CD14-positive monocyte (primary cell): ENCODE data around the gene BMERB1. TPM values are rescaled to one million over a fixed set of nuclear protein-coding genes. Genes with fewer than 3 reads are reported as not detected.

ENCODE experiments used
- DNase-seq, 3 donors: peaks; one replicate each; pipeline ENCODE4 v3.0.0-alpha.2; 2011 to 2022
- H2AFZ ChIP-seq: 2 replicates; pipeline ENCODE4 v1.6.0; 2012; ENCODE audit warnings: mild to moderate bottlenecking, low read depth, low read length, inconsistent platforms; ENCODE audit not compliant: insufficient read depth, poor library complexity, severe bottlenecking
- H3K27ac ChIP-seq, 2 donors: 1 replicate in 1 of 2; 2 replicates in 1 of 2; pipeline ENCODE4 v1.5.1; 2012 to 2013; ENCODE audit warnings: low read length in 2 of 2, control low read depth in 1 of 2, inconsistent platforms in 1 of 2, low read depth in 1 of 2, mild to moderate bottlenecking in 1 of 2
- H3K27me3 ChIP-seq, 2 donors: one replicate each; pipeline versions ENCODE4 v1.6.0 to v1.6.1; 2011 to 2013; ENCODE audit warnings: low read length in 2 of 2; ENCODE audit not compliant: control insufficient read depth in 2 of 2, insufficient read depth in 2 of 2
- H3K36me3 ChIP-seq, 2 donors: replicated peaks in 1 of 2; 1 replicate in 1 of 2; 2 replicates in 1 of 2; pipeline versions ENCODE4 v1.5.1 to v1.6.1; 2012 to 2013; ENCODE audit warnings: low read length in 2 of 2, control low read depth in 1 of 2, inconsistent platforms in 1 of 2, mild to moderate bottlenecking in 1 of 2; ENCODE audit not compliant: insufficient read depth in 2 of 2, control insufficient read depth in 1 of 2
- H3K4me1 ChIP-seq, 2 donors: 1 replicate in 1 of 2; 2 replicates in 1 of 2; pipeline versions ENCODE4 v1.5.1 to v1.6.1; 2012 to 2013; ENCODE audit warnings: low read length in 2 of 2, control low read depth in 1 of 2, inconsistent platforms in 1 of 2, mild to moderate bottlenecking in 1 of 2, moderate library complexity in 1 of 2; ENCODE audit not compliant: insufficient read depth in 2 of 2, control insufficient read depth in 1 of 2
- H3K4me2 ChIP-seq: replicated peaks from 2 replicates; pipeline ENCODE3; 2012; ENCODE audit warnings: low read length, moderate library complexity, mild to moderate bottlenecking; ENCODE audit not compliant: poor library complexity, severe bottlenecking; ENCODE audit errors: extremely low read depth
- H3K4me3 ChIP-seq, 3 experiments: fragments of 200-600 bp in 1 of 3; sonication (generic) in 1 of 3; replicated peaks in 1 of 3; 1 replicate in 2 of 3; 2 replicates in 1 of 3; pipeline ENCODE4 v1.5.1; 2011 to 2013; ENCODE audit warnings: low read length in 3 of 3, mild to moderate bottlenecking in 3 of 3, control low read depth in 2 of 3, low read depth in 2 of 3, inconsistent platforms in 1 of 3, moderate library complexity in 1 of 3
- H3K79me2 ChIP-seq: 2 replicates; pipeline ENCODE4 v1.6.0; 2012; ENCODE audit warnings: mild to moderate bottlenecking, control low read depth, inconsistent platforms, low read length, moderate library complexity; ENCODE audit not compliant: insufficient read depth
- H3K9ac ChIP-seq: 2 replicates; pipeline ENCODE4 v1.6.0; 2017; ENCODE audit warnings: low read length, mild to moderate bottlenecking; ENCODE audit not compliant: insufficient read depth, poor library complexity, severe bottlenecking
- H3K9me3 ChIP-seq, 2 donors: replicated peaks in 1 of 2; 1 replicate in 1 of 2; 2 replicates in 1 of 2; pipeline versions ENCODE4 v1.5.1 to v1.6.1; 2012 to 2013; ENCODE audit warnings: low read length in 2 of 2, control low read depth in 1 of 2; ENCODE audit not compliant: control insufficient read depth in 1 of 2, insufficient read depth in 1 of 2
- H4K20me1 ChIP-seq: 2 replicates; pipeline ENCODE4 v1.6.0; 2012; ENCODE audit warnings: mild to moderate bottlenecking, low read length, control low read depth, moderate library complexity; ENCODE audit not compliant: insufficient read depth
- H3K27ac Mint-ChIP-seq, 7 donors: one replicate each; pipeline ENCODE4 v1.8.0; 2020; ENCODE audit warnings: mild to moderate bottlenecking in 7 of 7, mixed read lengths in 7 of 7, moderate library complexity in 6 of 7, inconsistent platforms in 2 of 7
- H3K27me3 Mint-ChIP-seq, 3 donors: one replicate each; pipeline ENCODE4 v1.8.0; 2021 to 2022; ENCODE audit warnings: low read depth in 3 of 3, mild to moderate bottlenecking in 3 of 3, mixed read lengths in 3 of 3, moderate library complexity in 3 of 3, inconsistent platforms in 1 of 3
- H3K36me3 Mint-ChIP-seq, 2 donors: one replicate each; pipeline ENCODE4 v1.8.0; 2020; ENCODE audit warnings: mixed read lengths in 2 of 2, inconsistent platforms in 1 of 2, mild to moderate bottlenecking in 1 of 2
- H3K4me1 Mint-ChIP-seq: one replicate; pipeline ENCODE4 v1.8.0; 2020; ENCODE audit warnings: mild to moderate bottlenecking, mixed read lengths
- H3K4me3 Mint-ChIP-seq, 2 donors: one replicate each; pipeline ENCODE4 v1.8.0; 2020; ENCODE audit warnings: mild to moderate bottlenecking in 2 of 2, mixed read lengths in 2 of 2, moderate library complexity in 1 of 2
- H3K9me3 Mint-ChIP-seq, 7 donors: one replicate each; pipeline ENCODE4 v1.8.0; 2020 to 2022; ENCODE audit warnings: mixed read lengths in 7 of 7, mild to moderate bottlenecking in 6 of 7, moderate library complexity in 6 of 7, inconsistent platforms in 2 of 7
- CTCF ChIP-seq: fragments of 200-600 bp; IDR thresholded peaks from one replicate; pipeline ENCODE4 v1.8.0; 2022; ENCODE audit warnings: antibody characterized with exemption, mild to moderate bottlenecking
- WGBS: methylation state at CpG from one replicate; pipeline ENCODE4 v1.1.5; 2013; ENCODE audit warnings: missing lambda C conversion rate; ENCODE audit not compliant: insufficient coverage; 5-methylcytosine and 5-hydroxymethylcytosine counted together
- intact Hi-C, 2 donors: fragments of 100-400 bp; cut with micrococcal nuclease; formaldehyde crosslinking; loops; one replicate each; pipeline versions ENCODE4 v1.15.0 to v1.15.1; 2023
- polyA plus RNA-seq, 3 donors: library from polyadenylated mRNA; depleted of rRNA in 1 of 3; unstranded in 2 of 3; stranded (reverse) in 1 of 3; fragments of 300-500 nt in 2 of 3; fragments of >200 nt in 1 of 3; fragmentation: Illumina TruSeq in 2 of 3; gene quantifications; 1 replicate in 2 of 3; 2 replicates in 1 of 3; pipeline ENCODE4 v1.2.3, GENCODE V29; 2012 to 2021

Gene BMERB1
- polyA plus RNA-seq, 3 donors, result 0.11 to 0.28 (median 0.11) TPM

DNA sequence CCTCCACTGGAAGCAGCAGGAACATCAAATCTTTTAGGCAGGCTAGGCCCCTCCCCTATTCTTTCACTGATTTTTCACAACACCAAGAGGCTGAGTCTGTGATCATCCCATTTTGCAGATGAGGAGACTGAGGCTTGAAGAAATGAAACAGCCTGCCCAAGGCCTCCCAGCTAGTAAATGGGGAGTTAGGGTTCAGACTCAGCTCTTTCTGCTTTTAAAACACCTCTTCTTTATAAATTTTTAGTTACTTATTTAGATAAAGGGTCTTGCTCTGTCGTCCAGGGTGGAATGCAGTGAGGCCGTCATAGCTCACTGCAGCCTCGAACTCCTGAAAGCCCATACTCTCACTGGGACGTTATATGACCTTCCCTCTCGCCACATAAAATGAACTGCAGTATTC, 82.2 kb downstream of the BMERB1 start:
- H3K27ac Mint-ChIP-seq, result no peak overlapping the region
- peaks cover 6 to 13% (median 9%) of the 10 kb centered on the region in 3 donors for H3K27me3 Mint-ChIP-seq
- no peak overlapping the region for H3K4me2 ChIP-seq
- DNase-seq, result no peak
- TF ChIP-seq CTCF, result no peak
- no peak overlapping the region for H3K9ac ChIP-seq
- 83% methylated on average over 1 of the region's 5 CpGs for WGBS
- H2AFZ ChIP-seq, result no peak overlapping the region
- H3K9me3 Mint-ChIP-seq, result no peaks in the 10 kb centered on the region
- no peaks in the 10 kb centered on the region for H4K20me1 ChIP-seq
- H3K4me1 Mint-ChIP-seq, result peaks cover 39% of the 10 kb centered on the region
- H3K27me3 ChIP-seq, result no peaks in the 10 kb centered on the region
- H3K36me3 ChIP-seq, result no peaks in the 10 kb centered on the region
- H3K36me3 Mint-ChIP-seq, result no peaks in the 10 kb centered on the region
- no peaks in the 10 kb centered on the region for H3K79me2 ChIP-seq
- no peak overlapping the region for H3K4me3 Mint-ChIP-seq
- H3K9me3 ChIP-seq, result no peaks in the 10 kb centered on the region
- H3K4me1 ChIP-seq, result peaks cover 28 to 30% of the 10 kb centered on the region in 2 donors
- intact Hi-C loops, result no loop called here
- H3K4me3 ChIP-seq, result no peak overlapping the region
- no peak overlapping the region for H3K27ac ChIP-seq

- H3K4me2 ChIP-seq, result no peak overlapping the region
- no peaks in the 10 kb centered on the region for H3K27me3 ChIP-seq
- Mint-ChIP-seq H3K4me3 (peak overlapping the region in 1 of 2 donors; percentile 44), H3K9me3 (no peaks in the 10 kb centered on the region), H3K27me3 (peaks cover 6 to 13% (median 9%) of the 10 kb centered on the region in 3 donors), H3K27ac (no peak overlapping the region), H3K4me1 (peaks cover 52% of the 10 kb centered on the region), H3K36me3 (no peaks in the 10 kb centered on the region)
- no peaks in the 10 kb centered on the region for H4K20me1 ChIP-seq
- TF ChIP-seq CTCF, result no peak
- no peaks in the 10 kb centered on the region for H3K9me3 ChIP-seq
- no peaks in the 10 kb centered on the region for H3K36me3 ChIP-seq
- no peak for DNase-seq
- H3K9ac ChIP-seq, result no peak overlapping the region
- no peaks in the 10 kb centered on the region for H3K79me2 ChIP-seq
- no peak overlapping the region for H2AFZ ChIP-seq
- WGBS, result 100% methylated on average over 3 of the region's 3 CpGs
- peaks cover 41 to 42% of the 10 kb centered on the region in 2 donors for H3K4me1 ChIP-seq
- intact Hi-C loops, result no loop called here
- no peak overlapping the region for H3K4me3 ChIP-seq
- no peak overlapping the region for H3K27ac ChIP-seq
Observed at GRCh38 chr16:15517743-15518377, 83.5 kb downstream of the BMERB1 start.
